Prostate gland (tissue), 2 donors: ENCODE measurements around the gene OBSL1. TPM values are rescaled to one million over a fixed set of nuclear protein-coding genes. Genes with fewer than 3 reads are reported as not detected.

ENCODE experiments used
- DNase-seq: peaks from one replicate; pipeline ENCODE4 v3.0.0-alpha.2; 2019; ENCODE audit warnings: low spot score
- H3K27ac ChIP-seq, 2 donors: fragments of 200-600 bp; sonication (generic); 2 replicates each; pipeline ENCODE4 v1.5.1; 2017 to 2019
- H3K27me3 ChIP-seq: fragments of 200-600 bp; sonication (generic); replicated peaks from 2 replicates; pipeline ENCODE4 v1.5.1; 2019; ENCODE audit not compliant: insufficient read depth
- H3K36me3 ChIP-seq, 2 donors: fragments of 200-600 bp; sonication (generic); 1 replicate in 1 of 2; 2 replicates in 1 of 2; pipeline versions ENCODE4 v1.5.1 to v1.8.1; 2017 to 2019
- H3K4me1 ChIP-seq: fragments of 200-600 bp; sonication (generic); replicated peaks from 2 replicates; pipeline ENCODE4 v1.5.1; 2019
- H3K4me3 ChIP-seq, 2 donors: fragments of 200-600 bp; sonication (generic); 2 replicates each; pipeline ENCODE4 v1.5.1; 2017 to 2019
- H3K9me3 ChIP-seq: fragments of 200-600 bp; sonication (generic); 2 replicates; pipeline ENCODE4 v1.5.1; 2017
- CTCF ChIP-seq, 4 experiments: fragments of 200-600 bp in 2 of 4; fragments of 450-650 bp in 2 of 4; sonication (generic) in 2 of 4; IDR thresholded peaks; 1 replicate in 3 of 4; 2 replicates in 1 of 4; pipeline ENCODE4 v1.5.1; 2016 to 2019; ENCODE audit warnings: antibody characterized with exemption in 4 of 4, mild to moderate bottlenecking in 2 of 4, moderate library complexity in 2 of 4
- POLR2A ChIP-seq: fragments of 450-650 bp; IDR thresholded peaks from one replicate; pipeline ENCODE4 v1.6.1; 2016; ENCODE audit warnings: antibody characterized with exemption, mild to moderate bottlenecking
- POLR2AphosphoS5 ChIP-seq: sonication (generic); formaldehyde crosslinking; IDR thresholded peaks from one replicate; pipeline ENCODE4 v1.6.1; 2017; ENCODE audit warnings: antibody characterized with exemption
- WGBS: methylation state at CpG from one replicate; pipeline ENCODE4 v1.1.5; 2018; 5-methylcytosine and 5-hydroxymethylcytosine counted together
- intact Hi-C: fragments of 100-400 bp; cut with DNase I; formaldehyde crosslinking; loops from one replicate; pipeline ENCODE4 v1.14.2; 2022
- total RNA-seq, 2 donors: library from RNA; depleted of rRNA; stranded (reverse); fragments of >200 nt; gene quantifications; one replicate each; pipeline ENCODE4 v1.1.0, GENCODE V29; 2016

OBSL1 gene
- total RNA-seq, 2 donors from 2014 or later: 142 to 330 TPM

GRCh38 chr2:219520079-219520478 is 51.3 kb downstream of the OBSL1 start:
- intact Hi-C loops: loop anchor here (5.0 kb wide), 1 partner anchor 118 kb away; no protein-coding TSS in a partner anchor
- WGBS: 85% methylated on average over 8 of the region's 8 CpGs
- Histone ChIP-seq H3K27ac (no peak overlapping the region), H3K36me3 (no peaks in the 10 kb centered on the region), H3K4me3 (no peak overlapping the region), H3K27me3 (peaks cover 5% of the 10 kb centered on the region), H3K9me3 (no peaks in the 10 kb centered on the region), H3K4me1 (peaks cover 3% of the 10 kb centered on the region)
- DNase-seq: no peak
- TF ChIP-seq CTCF (IDR thresholded peaks at IDR 0.05) (no peak), POLR2AphosphoS5 (no peak), POLR2A (no peak)

- H3K4me3 ChIP-seq: no peak overlapping the region
- 86% methylated on average over 9 of the region's 9 CpGs for WGBS
Measured at GRCh38 chr2:219519526-219519916, 51.8 kb downstream of the OBSL1 start.

GRCh38 chr2:219517954-219518778 is 53.2 kb downstream of the OBSL1 start:
- H3K27me3 ChIP-seq: peaks cover 5% of the 10 kb centered on the region
- WGBS: 67% methylated on average over 10 of the region's 10 CpGs

More at GRCh38 chr2:219519526-219519916, 51.8 kb downstream of the OBSL1 start:
- Histone ChIP-seq H3K36me3 (no peaks in the 10 kb centered on the region), H3K27me3 (peaks cover 8% of the 10 kb centered on the region), H3K4me1 (peaks cover 3% of the 10 kb centered on the region), H3K9me3 (no peaks in the 10 kb centered on the region), H3K27ac (no peak overlapping the region)
- DNase-seq: no peak
- intact Hi-C loops: loop anchor here (10.0 kb wide), 1 partner anchor 345 kb away; the partner anchor contains the start of genes CNPPD1, RETREG2 and SLC23A3
- TF ChIP-seq POLR2A (no peak), POLR2AphosphoS5 (no peak), CTCF (IDR thresholded peaks at IDR 0.05) (no peak)

GRCh38 chr2:219516888-219517287 is 54.5 kb downstream of the OBSL1 start:
- peaks cover 9% of the 10 kb centered on the region for H3K27me3 ChIP-seq
- DNase-seq: no peak
- H3K4me3 ChIP-seq: no peak overlapping the region
- H3K4me1 ChIP-seq: no peaks in the 10 kb centered on the region
- no peaks in the 10 kb centered on the region for H3K9me3 ChIP-seq
- WGBS: 73% methylated on average over 7 of the region's 7 CpGs
- intact Hi-C loops: loop anchor here (10.0 kb wide), 1 partner anchor 342 kb away; the partner anchor contains the start of genes CNPPD1, RETREG2 and SLC23A3
- no peaks in the 10 kb centered on the region for H3K36me3 ChIP-seq
- no peak overlapping the region for H3K27ac ChIP-seq
- no peak for TF ChIP-seq CTCF (IDR thresholded peaks at IDR 0.05)

More at GRCh38 chr2:219517954-219518778, 53.2 kb downstream of the OBSL1 start:
- Histone ChIP-seq H3K36me3 (no peaks in the 10 kb centered on the region), H3K4me3 (no peak overlapping the region), H3K27ac (no peak overlapping the region), H3K4me1 (peaks cover 3% of the 10 kb centered on the region), H3K9me3 (no peaks in the 10 kb centered on the region)
- DNase-seq: no peak
- TF ChIP-seq POLR2A: no peak
- no peak for TF ChIP-seq CTCF (IDR thresholded peaks at IDR 0.05)
- TF ChIP-seq POLR2AphosphoS5: no peak
- intact Hi-C loops: loop anchor here (10.0 kb wide), 1 partner anchor 343 kb away; the partner anchor contains the start of genes CNPPD1, RETREG2 and SLC23A3
